Measurements from ENCODE around the gene CEP104. TPM values are rescaled to one million over a fixed set of nuclear protein-coding genes. Genes with fewer than 3 reads are reported as not detected.

Gene CEP104
- total and polyA plus RNA-seq, 2 experiments from 2014 or later: 21.4 to 26.3 TPM

GRCh38 chr1:3872546-3872945 is 15.5 kb upstream of the CEP104 start:
- Histone ChIP-seq H3K9me3 (ENCODE audit: low read depth) (no peaks in the 10 kb centered on the region), H3K4me3 (no peak overlapping the region), H3K27me3 (no peaks in the 10 kb centered on the region), H3K27ac (no peak overlapping the region), H3K4me1 (ENCODE audit: low read depth) (no peaks in the 10 kb centered on the region), H3K36me3 (peaks cover 3% of the 10 kb centered on the region)
- TF ChIP-seq CTCF (IDR thresholded peaks at IDR 0.05; ENCODE audit: low read depth, low read length): no peak
- DNase-seq (ENCODE audit: low read depth in 1 of 2, low spot score in 1 of 2): no peak

GRCh38 chr1:3871451-3871805 is 14.4 kb upstream of the CEP104 start:
- Histone ChIP-seq H3K4me3 (no peak overlapping the region), H3K36me3 (peaks cover 3% of the 10 kb centered on the region), H3K27me3 (no peaks in the 10 kb centered on the region), H3K27ac (no peak overlapping the region), H3K4me1 (ENCODE audit: low read depth) (no peaks in the 10 kb centered on the region), H3K9me3 (ENCODE audit: low read depth) (no peaks in the 10 kb centered on the region)
- TF ChIP-seq CTCF (IDR thresholded peaks at IDR 0.05; ENCODE audit: low read depth, low read length): no peak
- DNase-seq (ENCODE audit: low read depth in 1 of 2, low spot score in 1 of 2): no peak

GRCh38 chr1:3869751-3870301 is 12.8 kb upstream of the CEP104 start:
- H3K9me3 ChIP-seq (ENCODE audit: low read depth): no peaks in the 10 kb centered on the region
- no peak overlapping the region for H3K27ac ChIP-seq
- DNase-seq (ENCODE audit: low read depth in 1 of 2, low spot score in 1 of 2): peak in 1 of 2 donors; percentile 17
- TF ChIP-seq CTCF (IDR thresholded peaks at IDR 0.05; ENCODE audit: low read depth, low read length): no peak
- no peaks in the 10 kb centered on the region for H3K36me3 ChIP-seq
- H3K27me3 ChIP-seq: no peaks in the 10 kb centered on the region
- no peak overlapping the region for H3K4me3 ChIP-seq
- no peaks in the 10 kb centered on the region for H3K4me1 ChIP-seq (ENCODE audit: low read depth)

GRCh38 chr1:3868464-3869006 is 11.5 kb upstream of the CEP104 start:
- no peak for DNase-seq (ENCODE audit: low read depth in 1 of 2, low spot score in 1 of 2)
- H3K4me3 ChIP-seq: no peak overlapping the region
- no peaks in the 10 kb centered on the region for H3K27me3 ChIP-seq
- no peaks in the 10 kb centered on the region for H3K4me1 ChIP-seq (ENCODE audit: low read depth)
- H3K9me3 ChIP-seq (ENCODE audit: low read depth): no peaks in the 10 kb centered on the region
- TF ChIP-seq CTCF (IDR thresholded peaks at IDR 0.05; ENCODE audit: low read depth, low read length): no peak
- H3K27ac ChIP-seq: no peak overlapping the region
- no peaks in the 10 kb centered on the region for H3K36me3 ChIP-seq

- Histone ChIP-seq H3K9me3 (ENCODE audit: low read depth) (no peaks in the 10 kb centered on the region), H3K27ac (no peak overlapping the region), H3K4me3 (no peak overlapping the region), H3K36me3 (no peaks in the 10 kb centered on the region), H3K4me1 (ENCODE audit: low read depth) (no peaks in the 10 kb centered on the region), H3K27me3 (no peaks in the 10 kb centered on the region)
- DNase-seq (ENCODE audit: low read depth in 1 of 2, low spot score in 1 of 2): no peak
- TF ChIP-seq CTCF (IDR thresholded peaks at IDR 0.05; ENCODE audit: low read depth, low read length): no peak
These were observed 8.7 kb upstream of the CEP104 start for GRCh38 chr1:3865606-3866160.
